ENCODE data around the gene SORBS1. TPM values are rescaled to one million over a fixed set of nuclear protein-coding genes. Genes with fewer than 3 reads are reported as not detected.

The SORBS1 gene
- total RNA-seq, 1 donor from 2014 or later = 5.1 TPM

DNA sequence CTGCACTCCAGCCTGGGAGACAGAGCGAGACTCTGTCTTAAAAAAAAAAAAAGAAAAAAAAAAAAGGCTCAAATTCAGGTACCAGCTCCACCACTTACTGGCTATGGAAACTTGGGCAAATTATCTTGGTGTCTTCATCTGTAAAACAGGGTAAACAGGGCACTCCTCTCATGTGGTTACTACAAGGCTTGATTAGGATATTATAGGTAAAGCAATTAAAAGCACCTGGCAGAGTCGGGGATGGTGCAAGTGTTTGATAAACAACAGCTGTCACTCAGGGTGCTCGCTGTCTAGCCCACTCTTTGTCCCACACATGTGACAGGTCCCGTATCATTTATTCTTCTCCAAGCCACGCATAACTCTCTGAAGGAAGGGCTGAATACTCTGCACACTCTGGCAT is 96.9 kb downstream of the SORBS1 start:
- peaks cover 13% of the 10 kb centered on the region for H3K4me1 Mint-ChIP-seq (ENCODE audit: low read depth, unreplicated experiment)
- TF ChIP-seq EZH2 (IDR thresholded peaks at IDR 0.05; ENCODE audit: insufficient read depth, low read length) = no peak
- TF ChIP-seq, protein P1, sequence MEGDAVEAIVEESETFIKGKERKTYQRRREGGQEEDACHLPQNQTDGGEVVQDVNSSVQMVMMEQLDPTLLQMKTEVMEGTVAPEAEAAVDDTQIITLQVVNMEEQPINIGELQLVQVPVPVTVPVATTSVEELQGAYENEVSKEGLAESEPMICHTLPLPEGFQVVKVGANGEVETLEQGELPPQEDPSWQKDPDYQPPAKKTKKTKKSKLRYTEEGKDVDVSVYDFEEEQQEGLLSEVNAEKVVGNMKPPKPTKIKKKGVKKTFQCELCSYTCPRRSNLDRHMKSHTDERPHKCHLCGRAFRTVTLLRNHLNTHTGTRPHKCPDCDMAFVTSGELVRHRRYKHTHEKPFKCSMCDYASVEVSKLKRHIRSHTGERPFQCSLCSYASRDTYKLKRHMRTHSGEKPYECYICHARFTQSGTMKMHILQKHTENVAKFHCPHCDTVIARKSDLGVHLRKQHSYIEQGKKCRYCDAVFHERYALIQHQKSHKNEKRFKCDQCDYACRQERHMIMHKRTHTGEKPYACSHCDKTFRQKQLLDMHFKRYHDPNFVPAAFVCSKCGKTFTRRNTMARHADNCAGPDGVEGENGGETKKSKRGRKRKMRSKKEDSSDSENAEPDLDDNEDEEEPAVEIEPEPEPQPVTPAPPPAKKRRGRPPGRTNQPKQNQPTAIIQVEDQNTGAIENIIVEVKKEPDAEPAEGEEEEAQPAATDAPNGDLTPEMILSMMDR (IDR thresholded peaks at IDR 0.05; ENCODE audit: insufficient read depth, low read depth, low read length) = no peak

DNA sequence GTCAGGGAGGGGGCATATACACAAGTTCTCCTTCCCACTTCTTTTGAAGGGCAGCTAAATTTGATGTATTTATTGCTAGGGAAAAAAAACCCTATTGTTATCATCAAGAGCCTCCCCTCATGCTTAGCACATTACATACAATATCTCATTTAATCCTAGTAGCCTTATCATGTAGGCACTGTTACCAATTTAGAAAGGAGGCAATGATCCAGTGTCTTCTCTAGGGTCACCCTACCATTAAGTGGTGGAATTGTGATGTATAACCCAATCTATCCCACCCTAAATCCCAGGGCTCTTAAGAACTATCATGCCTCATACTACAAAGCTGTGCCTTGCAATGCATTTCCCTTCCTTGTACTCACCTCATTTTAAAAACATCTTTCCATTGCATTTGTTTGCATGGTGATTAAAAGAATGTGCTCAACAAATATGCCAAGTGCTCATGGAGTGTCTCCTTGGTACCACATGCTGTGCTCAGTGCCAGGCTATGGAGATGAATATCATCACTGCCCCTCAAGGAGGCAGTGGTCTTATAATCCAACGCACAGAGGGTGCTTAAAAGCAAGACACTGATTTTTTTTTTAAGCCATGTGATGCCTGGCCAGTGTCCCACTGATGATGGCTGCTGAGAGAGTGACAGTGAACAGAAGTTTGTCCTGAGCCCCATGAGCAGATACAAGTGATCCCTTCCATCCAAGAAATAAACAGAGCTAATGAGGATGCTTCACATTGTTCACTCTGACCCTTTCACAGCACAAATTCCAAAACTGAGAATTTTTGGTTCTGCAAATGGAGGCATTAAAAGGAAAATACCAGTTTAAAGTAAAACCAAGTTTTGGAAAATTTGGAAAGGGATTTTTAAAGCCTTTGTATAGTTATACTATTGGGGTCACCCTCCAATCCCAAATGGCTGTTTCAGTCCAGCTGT is 98.2 kb downstream of the SORBS1 start:
- no peaks in the 10 kb centered on the region for H3K36me3 ChIP-seq (ENCODE audit: insufficient read depth, low read length)

More for the DNA sequence above, 96.9 kb downstream of the SORBS1 start:
- Histone ChIP-seq H2AFZ (ENCODE audit: low read depth, low read length) (no peak overlapping the region), H3K4me2 (ENCODE audit: low read length) (no peak overlapping the region), H3K9ac (ENCODE audit: low read length) (no peak overlapping the region), H3K4me3 (ENCODE audit: insufficient read depth, low read depth, low read length) (no peak overlapping the region), H3K79me2 (ENCODE audit: insufficient read depth, low read length) (no peaks in the 10 kb centered on the region), H3K27ac (ENCODE audit: low read depth, low read length) (no peak overlapping the region), H4K20me1 (ENCODE audit: insufficient read depth, low read length) (no peaks in the 10 kb centered on the region), H3K36me3 (ENCODE audit: insufficient read depth, low read length) (no peaks in the 10 kb centered on the region), H3K4me1 (ENCODE audit: insufficient read depth, low read length) (peaks cover 4% of the 10 kb centered on the region), H3K9me3 (ENCODE audit: insufficient read depth, low read depth, low read length) (no peaks in the 10 kb centered on the region), H3K27me3 (ENCODE audit: insufficient read depth, low read length) (no peaks in the 10 kb centered on the region)
- no peak overlapping the region for H3K27ac Mint-ChIP-seq (ENCODE audit: unreplicated experiment)
- no peak overlapping the region for H3K4me3 Mint-ChIP-seq (ENCODE audit: unreplicated experiment)
- DNase-seq (ENCODE audit: low read depth) = no peak
- H3K9me3 Mint-ChIP-seq (ENCODE audit: unreplicated experiment) = no peaks in the 10 kb centered on the region
- FAIRE-seq = no peak
- no peaks in the 10 kb centered on the region for H3K36me3 Mint-ChIP-seq (ENCODE audit: low read depth, unreplicated experiment)
- peaks cover 2% of the 10 kb centered on the region for H3K27me3 Mint-ChIP-seq (ENCODE audit: low read depth, unreplicated experiment)

More for the DNA sequence above, 98.2 kb downstream of the SORBS1 start:
- H3K9me3 Mint-ChIP-seq (ENCODE audit: unreplicated experiment) = no peaks in the 10 kb centered on the region
- Histone ChIP-seq H3K9me3 (ENCODE audit: insufficient read depth, low read depth, low read length) (no peaks in the 10 kb centered on the region), H3K4me1 (ENCODE audit: insufficient read depth, low read length) (peaks cover 4% of the 10 kb centered on the region), H3K79me2 (ENCODE audit: insufficient read depth, low read length) (no peaks in the 10 kb centered on the region), H2AFZ (ENCODE audit: low read depth, low read length) (no peak overlapping the region), H3K4me2 (ENCODE audit: low read length) (no peak overlapping the region), H3K27ac (ENCODE audit: low read depth, low read length) (no peak overlapping the region), H3K9ac (ENCODE audit: low read length) (no peak overlapping the region), H4K20me1 (ENCODE audit: insufficient read depth, low read length) (no peaks in the 10 kb centered on the region), H3K27me3 (ENCODE audit: insufficient read depth, low read length) (no peaks in the 10 kb centered on the region), H3K4me3 (ENCODE audit: insufficient read depth, low read depth, low read length) (no peak overlapping the region)
- peaks cover 2% of the 10 kb centered on the region for H3K27me3 Mint-ChIP-seq (ENCODE audit: low read depth, unreplicated experiment)
- H3K27ac Mint-ChIP-seq (ENCODE audit: unreplicated experiment) = no peak overlapping the region
- no peak for FAIRE-seq
- DNase-seq (ENCODE audit: low read depth) = no peak
- no peaks in the 10 kb centered on the region for H3K36me3 Mint-ChIP-seq (ENCODE audit: low read depth, unreplicated experiment)
- no peak overlapping the region for H3K4me3 Mint-ChIP-seq (ENCODE audit: unreplicated experiment)
- TF ChIP-seq EZH2 (IDR thresholded peaks at IDR 0.05; ENCODE audit: insufficient read depth, low read length) = no peak
- TF ChIP-seq, protein P1 (IDR thresholded peaks at IDR 0.05; ENCODE audit: insufficient read depth, low read depth, low read length) = no peak
- peaks cover 14% of the 10 kb centered on the region for H3K4me1 Mint-ChIP-seq (ENCODE audit: low read depth, unreplicated experiment)

Measured in astrocyte (in vitro differentiated cells and primary cell).